Loucy (cell line): ENCODE measurements around the gene CDK5.

Source experiments
- H2AFZ ChIP-seq: fragments of 200-600 bp; sonication (generic); 2 replicates; pipeline ENCODE4 v1.6.0; 2016; ENCODE audit warnings: antibody characterized with exemption, mild to moderate bottlenecking, low read length, moderate library complexity
- H3F3A ChIP-seq: fragments of 200-600 bp; 2 replicates; pipeline ENCODE4 v1.6.0; 2016; ENCODE audit warnings: antibody characterized with exemption, low read depth, mild to moderate bottlenecking
- H3K27me3 ChIP-seq: fragments of 200-600 bp; sonication (generic); 2 replicates; pipeline ENCODE4 v1.6.1; 2014; ENCODE audit warnings: low read length, mild to moderate bottlenecking; ENCODE audit not compliant: insufficient read depth, poor library complexity, severe bottlenecking
- H3K36me3 ChIP-seq: fragments of 200-600 bp; sonication (generic); 2 replicates; pipeline ENCODE4 v1.6.1; 2016; ENCODE audit warnings: low read length; ENCODE audit not compliant: insufficient read depth
- H3K4me1 ChIP-seq: fragments of 200-600 bp; sonication (generic); 2 replicates; pipeline ENCODE4 v1.5.1; 2014; ENCODE audit warnings: low read length, mild to moderate bottlenecking; ENCODE audit not compliant: insufficient read depth, poor library complexity, severe bottlenecking
- H3K4me2 ChIP-seq: fragments of 200-600 bp; sonication (generic); 2 replicates; pipeline ENCODE4 v1.6.0; 2014; ENCODE audit warnings: antibody characterized with exemption, low read length, low read depth, mild to moderate bottlenecking; ENCODE audit not compliant: poor library complexity, severe bottlenecking
- H3K4me3 ChIP-seq: fragments of 200-600 bp; sonication (generic); 2 replicates; pipeline ENCODE4 v1.5.1; 2014; ENCODE audit warnings: low read length, mild to moderate bottlenecking, mixed read lengths; ENCODE audit not compliant: poor library complexity, severe bottlenecking
- H3K79me2 ChIP-seq: fragments of 200-600 bp; sonication (generic); 2 replicates; pipeline ENCODE4 v1.6.1; 2014; ENCODE audit warnings: low read length; ENCODE audit not compliant: insufficient read depth
- H3K9ac ChIP-seq: fragments of 200-600 bp; sonication (generic); 2 replicates; pipeline ENCODE4 v1.6.0; 2014; ENCODE audit warnings: mild to moderate bottlenecking, low read depth, low read length, moderate library complexity; ENCODE audit not compliant: poor library complexity, severe bottlenecking
- H3K9me2 ChIP-seq: fragments of 200-600 bp; sonication (generic); replicated peaks from 2 replicates; pipeline ENCODE4 v1.6.1; 2016; ENCODE audit warnings: low read depth, low read length, mixed read lengths
- H3K9me3 ChIP-seq: fragments of 200-600 bp; sonication (generic); 2 replicates; pipeline ENCODE4 v1.6.1; 2014; ENCODE audit warnings: mild to moderate bottlenecking, antibody characterized with exemption, low read length, low read depth; ENCODE audit not compliant: insufficient read depth
- H4K20me1 ChIP-seq: fragments of 200-600 bp; sonication (generic); 2 replicates; pipeline ENCODE4 v1.6.0; 2014; ENCODE audit warnings: antibody characterized with exemption, low read length, mild to moderate bottlenecking; ENCODE audit not compliant: insufficient read depth, poor library complexity, severe bottlenecking
- EZH2phosphoT487 ChIP-seq: fragments of 200-600 bp; IDR thresholded peaks from 2 replicates; pipeline ENCODE4 v1.6.1; 2018; ENCODE audit warnings: antibody characterized with exemption, mild to moderate bottlenecking, moderate library complexity, borderline replicate concordance
- TF ChIP-seq, protein P1 (sequence below): fragments of 200-600 bp; sonication (generic); conservative IDR thresholded peaks from 2 replicates; pipeline ENCODE4 v1.5.1; 2014; ENCODE audit warnings: mild to moderate bottlenecking, antibody characterized with exemption, low read length

The CDK5 gene

DNA sequence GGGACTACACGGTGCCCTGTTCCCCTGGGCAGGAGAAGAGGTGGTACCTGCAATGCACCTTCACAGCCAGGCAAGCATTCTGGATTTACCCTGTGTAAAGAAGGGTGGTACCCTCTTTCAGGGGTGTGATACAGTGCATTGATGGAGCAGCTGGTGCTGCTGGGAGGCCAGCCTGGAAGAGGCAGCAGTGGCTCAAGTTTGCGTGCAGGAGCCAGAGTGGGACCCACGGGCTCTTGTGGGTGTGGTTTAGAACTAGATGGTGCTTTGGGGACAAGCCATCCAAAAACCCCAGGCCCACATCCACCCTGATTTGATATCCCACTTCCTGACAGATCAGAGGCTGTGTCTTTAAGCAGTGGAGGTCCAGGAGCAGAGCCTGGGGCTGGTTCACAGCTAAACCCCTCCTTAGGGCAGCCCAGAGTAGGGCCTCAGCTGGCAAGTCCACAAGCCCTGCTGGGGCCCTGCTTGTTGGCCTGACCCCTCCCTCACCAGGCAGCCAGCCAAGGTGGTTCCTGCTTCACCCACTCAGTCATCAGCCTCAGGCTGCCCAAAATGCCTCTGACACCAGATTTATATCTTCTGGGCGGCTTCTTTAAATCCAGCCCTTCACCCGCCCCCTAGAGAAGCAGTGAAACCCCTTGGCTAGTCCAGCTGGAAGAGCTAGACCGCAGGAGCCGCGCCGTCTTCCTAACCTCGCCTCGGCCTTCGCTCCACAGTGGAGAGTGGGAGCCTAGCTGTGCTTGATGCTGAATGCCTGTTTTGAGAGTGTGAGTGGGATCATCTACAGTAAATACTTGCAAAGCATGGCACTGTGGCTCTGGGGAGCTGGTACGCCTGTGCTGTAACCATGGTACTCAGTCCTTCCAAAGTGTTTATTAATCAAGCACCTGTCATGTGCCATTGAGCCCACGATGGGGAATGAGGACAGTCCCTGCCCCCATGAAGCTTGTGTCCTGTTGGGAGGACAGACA, 10.8 kb downstream of the CDK5 start:
- H3K36me3 ChIP-seq = no peaks in the 10 kb centered on the region
- no peaks in the 10 kb centered on the region for H4K20me1 ChIP-seq
- H3K4me1 ChIP-seq = peaks cover 3% of the 10 kb centered on the region
- H3K79me2 ChIP-seq = no peaks in the 10 kb centered on the region
- H2AFZ ChIP-seq = no peak overlapping the region
- H3F3A ChIP-seq = no peaks in the 10 kb centered on the region
- no peaks in the 10 kb centered on the region for H3K9me2 ChIP-seq
- no peak overlapping the region for H3K4me3 ChIP-seq
- no peaks in the 10 kb centered on the region for H3K27me3 ChIP-seq
- TF ChIP-seq, protein P1, sequence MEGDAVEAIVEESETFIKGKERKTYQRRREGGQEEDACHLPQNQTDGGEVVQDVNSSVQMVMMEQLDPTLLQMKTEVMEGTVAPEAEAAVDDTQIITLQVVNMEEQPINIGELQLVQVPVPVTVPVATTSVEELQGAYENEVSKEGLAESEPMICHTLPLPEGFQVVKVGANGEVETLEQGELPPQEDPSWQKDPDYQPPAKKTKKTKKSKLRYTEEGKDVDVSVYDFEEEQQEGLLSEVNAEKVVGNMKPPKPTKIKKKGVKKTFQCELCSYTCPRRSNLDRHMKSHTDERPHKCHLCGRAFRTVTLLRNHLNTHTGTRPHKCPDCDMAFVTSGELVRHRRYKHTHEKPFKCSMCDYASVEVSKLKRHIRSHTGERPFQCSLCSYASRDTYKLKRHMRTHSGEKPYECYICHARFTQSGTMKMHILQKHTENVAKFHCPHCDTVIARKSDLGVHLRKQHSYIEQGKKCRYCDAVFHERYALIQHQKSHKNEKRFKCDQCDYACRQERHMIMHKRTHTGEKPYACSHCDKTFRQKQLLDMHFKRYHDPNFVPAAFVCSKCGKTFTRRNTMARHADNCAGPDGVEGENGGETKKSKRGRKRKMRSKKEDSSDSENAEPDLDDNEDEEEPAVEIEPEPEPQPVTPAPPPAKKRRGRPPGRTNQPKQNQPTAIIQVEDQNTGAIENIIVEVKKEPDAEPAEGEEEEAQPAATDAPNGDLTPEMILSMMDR = no peak
- no peak for TF ChIP-seq EZH2phosphoT487
- no peaks in the 10 kb centered on the region for H3K9me3 ChIP-seq
- H3K4me2 ChIP-seq = no peak overlapping the region
- H3K9ac ChIP-seq = no peak overlapping the region

- TF ChIP-seq, protein P1 = no peak
- TF ChIP-seq EZH2phosphoT487 = no peak
- H3K4me1 ChIP-seq = peaks cover 3% of the 10 kb centered on the region
- H3K9me2 ChIP-seq = no peaks in the 10 kb centered on the region
Measured at GRCh38 chr7:151045967-151046366, 11.7 kb downstream of the CDK5 start.

DNA sequence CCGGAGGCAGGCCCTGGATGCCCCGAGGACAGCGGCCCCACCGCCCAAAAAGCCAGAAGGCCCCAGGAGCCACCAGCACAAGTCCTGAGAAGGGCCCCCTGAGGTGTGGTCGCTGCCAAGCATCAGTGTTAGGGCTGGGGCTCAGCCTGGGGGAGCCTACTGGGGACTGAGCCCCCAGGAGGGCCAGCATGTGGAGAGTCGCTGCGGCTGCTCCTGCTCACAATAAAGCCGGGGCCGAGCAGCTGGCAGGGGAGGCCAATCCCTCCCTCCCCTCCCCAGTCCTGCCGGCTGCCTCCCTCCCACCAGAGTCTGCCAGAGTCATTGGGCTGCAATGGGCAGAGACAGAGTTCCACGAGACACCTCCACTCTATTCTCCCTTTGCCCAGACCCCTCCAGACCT, 12.4 kb downstream of the CDK5 start:
- peaks cover 5% of the 10 kb centered on the region for H3K4me1 ChIP-seq
- H3K9me3 ChIP-seq = no peaks in the 10 kb centered on the region
- TF ChIP-seq, protein P1 = no peak
- TF ChIP-seq EZH2phosphoT487 = no peak

More at GRCh38 chr7:151045967-151046366, 11.7 kb downstream of the CDK5 start:
- H3K36me3 ChIP-seq = no peaks in the 10 kb centered on the region
- no peaks in the 10 kb centered on the region for H3K27me3 ChIP-seq
- no peaks in the 10 kb centered on the region for H3F3A ChIP-seq
- no peaks in the 10 kb centered on the region for H3K79me2 ChIP-seq
- no peaks in the 10 kb centered on the region for H4K20me1 ChIP-seq
- H3K9ac ChIP-seq = no peak overlapping the region
- no peak overlapping the region for H3K4me2 ChIP-seq
- H3K4me3 ChIP-seq = no peak overlapping the region
- H2AFZ ChIP-seq = no peak overlapping the region
- no peaks in the 10 kb centered on the region for H3K9me3 ChIP-seq

More for the DNA sequence above, 12.4 kb downstream of the CDK5 start:
- no peaks in the 10 kb centered on the region for H4K20me1 ChIP-seq
- no peaks in the 10 kb centered on the region for H3F3A ChIP-seq
- no peaks in the 10 kb centered on the region for H3K36me3 ChIP-seq
- no peaks in the 10 kb centered on the region for H3K27me3 ChIP-seq
- no peak overlapping the region for H3K9ac ChIP-seq
- no peak overlapping the region for H3K4me3 ChIP-seq
- H3K4me2 ChIP-seq = no peak overlapping the region
- H2AFZ ChIP-seq = no peak overlapping the region
- H3K79me2 ChIP-seq = no peaks in the 10 kb centered on the region
- no peaks in the 10 kb centered on the region for H3K9me2 ChIP-seq
